Calu3 (cell line): ENCODE measurements around the gene SNX6. TPM values are rescaled to one million over a fixed set of nuclear protein-coding genes. Genes with fewer than 3 reads are reported as not detected.
"Not testable (repeated sequence)": the region's sequence is repeated elsewhere in the genome, so short reads cannot be mapped to it uniquely, and the experiment has no call there.

Source experiments
- BruUV-seq: library from RNA; stranded (reverse); fragments of 400-500 nt; replicated peaks from 2 replicates; lab custom pipeline; 2021; lab: Mats Ljungman, UMichigan
- CTCF ChIA-PET: fragments of 300-600 bp; sonication (Branson Sonifier 250); formaldehyde crosslinking; loops from one replicate; lab custom pipeline; 2022; ENCODE audit warnings: antibody characterized with exemption; lab: Charles Lee
- DNase-seq: peaks from one replicate; pipeline ENCODE4 v3.0.0; 2022
- H3K27ac Mint-ChIP-seq: one replicate; pipeline ENCODE4 v1.8.0; 2022; ENCODE audit warnings: mixed read lengths; ENCODE audit not compliant: unreplicated experiment
- H3K27me3 Mint-ChIP-seq: one replicate; pipeline ENCODE4 v1.8.0; 2022; ENCODE audit warnings: mixed read lengths; ENCODE audit not compliant: unreplicated experiment
- H3K36me3 Mint-ChIP-seq: one replicate; pipeline ENCODE4 v1.8.0; 2022; ENCODE audit warnings: mild to moderate bottlenecking, moderate library complexity, mixed read lengths; ENCODE audit not compliant: insufficient read depth, unreplicated experiment
- H3K4me1 Mint-ChIP-seq: one replicate; pipeline ENCODE4 v1.8.0; 2022; ENCODE audit warnings: mild to moderate bottlenecking, low read depth, mixed read lengths; ENCODE audit not compliant: unreplicated experiment
- H3K4me3 Mint-ChIP-seq: one replicate; pipeline ENCODE4 v1.8.0; 2022; ENCODE audit warnings: mild to moderate bottlenecking, low read depth, moderate library complexity, mixed read lengths; ENCODE audit not compliant: unreplicated experiment
- H3K9me3 Mint-ChIP-seq: one replicate; pipeline ENCODE4 v1.8.0; 2022; ENCODE audit warnings: low read depth, mixed read lengths; ENCODE audit not compliant: unreplicated experiment
- CTCF ChIP-seq: fragments of 200-600 bp; IDR thresholded peaks from one replicate; pipeline ENCODE4 v1.8.0; 2022; ENCODE audit warnings: antibody characterized with exemption; ENCODE audit not compliant: unreplicated experiment
- intact Hi-C: fragments of 100-400 bp; cut with micrococcal nuclease; formaldehyde crosslinking; loops from one replicate; pipeline ENCODE4 v1.10.0; 2022; ENCODE audit not compliant: unreplicated experiment
- total RNA-seq: library from RNA; stranded (reverse); gene quantifications from 2 replicates; pipeline ENCODE4 v1.2.3, GENCODE V29; 2022

SNX6 gene
- total RNA-seq, 1 experiment from 2014 or later, result 59.2 TPM

- intact Hi-C loops, result no loop called here
- no TSS peak for BruUV-seq
- Mint-ChIP-seq H3K4me1 (no peaks in the 10 kb centered on the region), H3K27me3 (no peaks in the 10 kb centered on the region), H3K9me3 (peaks cover 1% of the 10 kb centered on the region), H3K36me3 (no peaks in the 10 kb centered on the region), H3K27ac (no peak overlapping the region), H3K4me3 (no peak overlapping the region)
- TF ChIP-seq CTCF, result no peak
- no peak for DNase-seq
- CTCF ChIA-PET, result no interaction called here
Observed at GRCh38 chr14:34665785-34666435, 36.0 kb upstream of the SNX6 start.

GRCh38 chr14:34662561-34663088 lies 32.7 kb upstream of the SNX6 start:
- H3K27me3 Mint-ChIP-seq, result no peaks in the 10 kb centered on the region
- CTCF ChIA-PET, result no interaction called here
- H3K9me3 Mint-ChIP-seq, result peaks cover 6% of the 10 kb centered on the region
- no peak overlapping the region for H3K4me3 Mint-ChIP-seq
- TF ChIP-seq CTCF, result no peak
- no peak overlapping the region for H3K27ac Mint-ChIP-seq
- no peaks in the 10 kb centered on the region for H3K36me3 Mint-ChIP-seq
- no TSS peak for BruUV-seq
- intact Hi-C loops, result no loop called here
- no peak for DNase-seq
- no peaks in the 10 kb centered on the region for H3K4me1 Mint-ChIP-seq

GRCh38 chr14:34660796-34661195 lies 30.8 kb upstream of the SNX6 start:
- Mint-ChIP-seq H3K36me3 (no peaks in the 10 kb centered on the region), H3K9me3 (peaks cover 6% of the 10 kb centered on the region), H3K27ac (no peak overlapping the region), H3K4me3 (no peak overlapping the region), H3K27me3 (no peaks in the 10 kb centered on the region), H3K4me1 (no peaks in the 10 kb centered on the region)
- TF ChIP-seq CTCF, result no peak
- no TSS peak for BruUV-seq
- DNase-seq, result no peak
- CTCF ChIA-PET, result no interaction called here
- intact Hi-C loops, result no loop called here

GRCh38 chr14:34655959-34656358 lies 26.0 kb upstream of the SNX6 start:
- Mint-ChIP-seq H3K27ac (no peak overlapping the region), H3K9me3 (peaks cover 5% of the 10 kb centered on the region), H3K27me3 (no peaks in the 10 kb centered on the region), H3K4me1 (peaks cover 5% of the 10 kb centered on the region), H3K36me3 (no peaks in the 10 kb centered on the region), H3K4me3 (no peak overlapping the region)
- TF ChIP-seq CTCF, result no peak
- no TSS peak for BruUV-seq
- no peak for DNase-seq
- CTCF ChIA-PET, result interaction anchor here (0.7 kb wide), 1 partner anchor 284 kb away, joined by 3 read pairs; no protein-coding TSS in a partner anchor
- intact Hi-C loops, result no loop called here

GRCh38 chr14:34653073-34653472 lies 23.1 kb upstream of the SNX6 start:
- DNase-seq, H3K9me3 Mint-ChIP-seq, BruUV-seq, H3K27ac Mint-ChIP-seq, H3K27me3 Mint-ChIP-seq, H3K36me3 Mint-ChIP-seq, intact Hi-C loops, CTCF ChIA-PET, H3K4me3 Mint-ChIP-seq: not testable (repeated sequence)
- H3K4me1 Mint-ChIP-seq, result peaks cover 29% of the 10 kb centered on the region

GRCh38 chr14:34652348-34652747 lies 22.4 kb upstream of the SNX6 start:
- H3K27me3 Mint-ChIP-seq, H3K4me3 Mint-ChIP-seq, BruUV-seq, CTCF ChIA-PET, H3K27ac Mint-ChIP-seq, H3K9me3 Mint-ChIP-seq, DNase-seq, intact Hi-C loops, H3K36me3 Mint-ChIP-seq: not testable (repeated sequence)
- H3K4me1 Mint-ChIP-seq, result peaks cover 29% of the 10 kb centered on the region
